GM21576 (cell line): Measurements from ENCODE around the gene BCL2.
"Not testable (repeated sequence)": the region's sequence is repeated elsewhere in the genome, so short reads cannot be mapped to it uniquely, and the experiment has no call there.

Experiments used
- ATAC-seq: cut with Tn5 transposase; IDR thresholded peaks from one replicate; pipeline ENCODE4 v1.9.1; 2021; ENCODE audit warnings: mild to moderate bottlenecking, moderate library complexity; ENCODE audit not compliant: unreplicated experiment

Gene BCL2

GRCh38 chr18:63236921-63237846 is 82.4 kb downstream of the BCL2 start:
- ATAC-seq, result no peak

- no peak for ATAC-seq
Observed at GRCh38 chr18:63236406-63236805, 83.2 kb downstream of the BCL2 start.

- ATAC-seq, result not testable (repeated sequence)
Observed at GRCh38 chr18:63235920-63236319, 83.6 kb downstream of the BCL2 start.

GRCh38 chr18:63234841-63235240 is 84.7 kb downstream of the BCL2 start:
- ATAC-seq, result no peak

DNA sequence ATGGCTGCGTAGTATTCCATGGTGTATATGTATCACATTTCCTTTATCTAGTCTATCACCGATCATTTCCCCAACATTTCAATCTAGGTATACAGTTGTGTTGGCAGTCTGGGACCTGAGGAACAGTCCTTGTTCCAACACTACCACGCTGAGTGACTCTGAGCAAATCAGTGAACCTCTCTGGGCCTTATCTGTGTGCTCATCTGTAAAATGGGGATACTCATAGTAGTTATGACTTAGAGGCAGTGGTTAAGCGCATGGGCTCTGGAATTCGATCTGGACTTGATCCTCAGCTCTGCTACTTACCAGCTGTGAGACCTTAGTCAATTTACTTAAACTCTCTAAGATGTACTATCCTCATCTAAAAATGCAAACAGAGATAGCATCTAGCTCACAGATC is 85.1 kb downstream of the BCL2 start:
- ATAC-seq, result no peak

- ATAC-seq, result no peak
Observed at GRCh38 chr18:63233334-63233733, 86.2 kb downstream of the BCL2 start.

- no peak for ATAC-seq
Observed at GRCh38 chr18:63232826-63233225, 86.7 kb downstream of the BCL2 start.

DNA sequence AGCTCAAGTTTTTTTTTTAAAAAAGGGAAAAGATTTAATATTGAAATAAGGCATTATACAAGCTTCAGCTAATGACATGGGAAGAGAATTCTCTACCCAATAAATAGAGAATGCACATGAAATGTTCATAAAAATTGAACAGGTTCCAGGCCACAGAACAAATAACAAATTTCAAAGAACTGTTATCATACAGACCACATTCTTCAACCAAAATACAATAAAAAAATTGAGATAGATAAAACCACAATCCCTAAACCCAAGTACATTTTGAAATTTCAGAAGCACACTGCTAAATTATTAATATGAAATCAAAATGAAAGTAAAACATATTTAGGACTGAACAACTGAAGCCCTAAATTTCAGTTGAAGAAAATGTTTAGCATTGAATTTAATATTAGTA is 89.6 kb downstream of the BCL2 start:
- no peak for ATAC-seq

- no peak for ATAC-seq
Observed at GRCh38 chr18:63225434-63225833, 94.1 kb downstream of the BCL2 start.

DNA sequence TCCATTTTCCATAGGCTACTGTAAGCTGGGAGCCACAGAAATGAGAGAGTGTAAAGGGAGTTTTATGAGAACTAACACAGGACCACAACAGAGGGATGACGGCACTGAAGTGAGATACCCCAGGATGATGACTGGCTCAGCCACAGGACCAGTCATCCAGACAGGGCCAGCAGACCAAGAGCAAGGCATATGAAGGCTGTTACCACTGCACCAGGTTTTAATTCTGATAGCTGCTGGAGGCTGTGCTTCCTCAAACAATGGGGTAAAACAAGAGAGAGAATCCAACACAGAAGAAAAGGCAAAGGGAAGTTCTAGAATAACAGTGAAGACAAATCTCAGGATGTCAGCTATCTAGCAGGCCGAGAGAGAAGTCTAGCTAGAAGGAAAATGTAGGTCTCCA is 94.9 kb downstream of the BCL2 start:
- ATAC-seq, result peak; percentile 38

DNA sequence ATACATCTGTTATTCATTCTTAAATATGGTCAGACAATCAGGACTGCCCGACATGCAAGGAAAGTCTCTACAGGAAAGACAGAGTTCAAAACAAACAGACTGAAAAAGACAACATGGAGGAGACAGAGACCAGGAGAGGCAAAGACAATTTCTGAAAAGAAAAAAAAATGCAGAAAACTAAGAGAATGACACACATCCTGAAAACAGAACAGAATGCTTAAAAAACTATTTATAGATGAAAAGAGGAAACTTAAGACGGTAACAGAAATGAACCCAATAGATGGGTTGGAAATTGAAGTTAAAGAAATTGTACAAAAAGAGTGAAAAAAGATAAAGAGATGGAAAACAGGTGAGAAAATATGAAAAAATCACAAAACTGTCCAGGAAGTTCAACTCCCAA is 95.7 kb downstream of the BCL2 start:
- no peak for ATAC-seq

DNA sequence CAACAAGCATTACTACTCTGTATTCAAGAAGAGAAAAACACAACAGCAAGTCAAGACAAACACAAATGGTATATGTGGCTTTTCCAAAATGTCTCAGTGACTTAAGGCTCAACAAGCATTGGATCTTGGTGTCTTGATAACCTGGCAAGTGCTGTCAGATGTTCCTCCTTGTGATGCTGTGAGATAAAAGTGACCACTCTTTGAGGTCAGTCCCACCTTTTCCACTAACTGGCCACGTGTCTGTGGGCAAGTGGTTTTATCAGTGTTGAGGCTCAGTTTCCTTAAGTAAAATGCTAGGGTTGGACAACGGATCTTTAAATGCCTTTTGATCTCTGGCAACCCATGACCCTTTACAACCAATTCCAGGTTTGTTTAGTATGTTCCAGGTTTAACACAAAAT is 98.7 kb downstream of the BCL2 start:
- no peak for ATAC-seq

- ATAC-seq, result no peak
Observed at GRCh38 chr18:63218472-63218871, 101.1 kb downstream of the BCL2 start.

DNA sequence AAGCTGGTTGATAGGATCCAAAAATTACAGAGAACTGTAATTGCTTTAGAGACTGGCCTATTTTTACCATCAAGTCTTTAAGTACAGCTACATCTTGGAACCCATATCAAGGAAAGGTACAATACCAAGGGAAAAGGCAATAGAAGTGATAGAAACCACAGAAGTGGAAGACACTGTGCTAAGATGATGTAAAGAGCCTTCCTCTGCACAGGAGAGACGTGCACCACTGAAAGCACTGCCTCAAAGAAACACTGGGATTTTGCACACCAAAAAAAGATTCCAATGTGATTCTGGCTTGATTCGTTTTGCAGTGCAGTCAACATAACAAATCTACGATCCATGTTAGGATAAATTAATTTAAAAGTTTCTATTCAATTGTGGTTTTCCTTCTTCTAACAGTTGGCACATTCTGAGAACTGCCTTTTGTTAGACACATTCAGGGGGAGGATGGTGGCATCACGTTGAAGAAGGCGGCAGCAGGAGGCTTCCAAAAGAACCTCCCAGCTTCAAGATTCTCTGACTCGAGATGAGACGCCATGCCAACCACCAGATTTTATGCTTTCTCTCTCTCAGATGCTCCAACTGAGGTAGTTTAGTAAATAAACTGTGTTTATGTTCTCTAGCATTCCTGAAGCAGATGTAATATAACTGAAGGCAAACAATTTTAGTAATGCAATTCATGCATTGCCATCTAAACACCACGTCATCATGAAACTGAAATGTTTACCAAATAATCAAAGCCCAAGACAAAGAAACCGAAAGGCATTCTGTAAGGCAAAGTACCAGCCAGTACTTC is 102.9 kb downstream of the BCL2 start:
- ATAC-seq, result no peak

DNA sequence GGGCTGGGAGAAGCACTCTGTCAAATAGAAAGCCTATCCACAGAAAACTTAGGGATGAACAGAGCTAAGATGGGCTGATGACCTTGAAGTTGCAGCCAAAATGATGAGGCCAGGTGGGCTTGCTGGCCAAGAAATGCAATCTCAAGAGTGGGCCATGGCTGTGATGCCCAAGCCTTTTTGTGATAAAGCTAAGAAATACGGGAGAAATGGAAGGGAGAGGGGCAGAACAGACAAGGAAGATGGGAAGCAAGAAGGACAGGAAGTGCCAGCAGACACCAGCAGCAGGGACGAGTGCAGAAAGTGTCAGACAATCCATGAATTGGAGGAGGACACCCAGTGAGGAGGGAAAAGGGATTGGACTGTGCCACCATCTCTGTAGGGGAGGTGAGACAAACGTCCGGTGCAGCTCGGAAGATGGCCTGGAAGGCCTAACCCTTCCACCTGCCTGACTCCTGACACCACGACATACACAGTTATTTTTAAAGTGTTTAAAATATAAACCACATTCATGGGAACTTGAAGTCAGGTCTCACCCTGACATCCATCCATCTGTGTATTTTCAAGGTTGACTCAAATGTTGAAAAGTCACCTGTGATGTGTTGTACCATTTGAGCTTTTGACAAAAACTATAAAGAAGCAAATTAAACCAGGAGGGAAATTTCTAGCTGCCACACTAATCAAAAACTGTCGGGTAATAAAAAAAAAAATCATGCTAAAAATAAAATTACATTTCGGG is 105.5 kb downstream of the BCL2 start:
- ATAC-seq, result no peak

GRCh38 chr18:63213331-63213900 is 106.2 kb downstream of the BCL2 start:
- no peak for ATAC-seq

- no peak for ATAC-seq
Observed at GRCh38 chr18:63210521-63210920, 109.0 kb downstream of the BCL2 start.

DNA sequence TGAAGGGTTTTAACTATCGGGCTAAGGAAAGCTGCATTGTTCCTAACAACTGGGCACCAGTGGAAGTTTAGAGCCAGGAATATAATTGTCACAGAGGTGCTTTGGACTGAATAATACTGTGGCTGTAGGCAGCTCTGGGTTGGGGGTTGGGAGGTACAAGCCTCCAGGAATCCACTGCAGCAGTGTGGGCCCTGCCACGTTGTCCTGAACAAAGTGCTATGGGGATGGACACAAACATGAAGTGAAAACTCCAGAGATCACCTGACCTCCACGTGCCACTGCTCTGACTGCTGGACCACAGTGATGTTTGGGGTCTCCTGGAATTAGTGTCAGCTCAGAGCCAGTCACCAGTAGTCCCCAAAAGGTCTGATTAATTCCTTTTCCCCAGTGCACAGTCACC is 110.9 kb downstream of the BCL2 start:
- no peak for ATAC-seq

- no peak for ATAC-seq
Observed at GRCh38 chr18:63207835-63208234, 111.7 kb downstream of the BCL2 start.

GRCh38 chr18:63207143-63207790 is 112.3 kb downstream of the BCL2 start:
- peak; percentile 40 for ATAC-seq
